SK-N-SH (cell line): Measurements from ENCODE around the gene ATG2B.

Experiments
- CTCF ChIP-seq: fragments of 200-600 bp; sonication (generic); IDR thresholded peaks from 2 replicates; pipeline ENCODE4 v1.6.1; 2017; ENCODE audit warnings: antibody characterized with exemption, mild to moderate bottlenecking, moderate library complexity
- ELF1 ChIP-seq: IDR thresholded peaks from 2 replicates; pipeline ENCODE4 v1.4.0; 2012
- EZH2phosphoT487 ChIP-seq: fragments of 200-600 bp; sonication (generic); IDR thresholded peaks from 2 replicates; pipeline ENCODE4 v1.6.1; 2017; ENCODE audit warnings: low read depth, mixed run types, mild to moderate bottlenecking, antibody characterized with exemption, moderate library complexity, borderline replicate concordance
- NRF1 ChIP-seq: IDR thresholded peaks from 2 replicates; pipeline ENCODE4 v1.6.1; 2012; ENCODE audit warnings: low read depth, mild to moderate bottlenecking, low read length
- PBX3 ChIP-seq: IDR thresholded peaks from 2 replicates; pipeline ENCODE4; 2012
- RXRA ChIP-seq: IDR thresholded peaks from 2 replicates; pipeline ENCODE4 v1.4.0; 2012; ENCODE audit warnings: low read depth, mild to moderate bottlenecking, borderline replicate concordance
- TEAD4 ChIP-seq: IDR thresholded peaks from 2 replicates; pipeline ENCODE4 v1.4.0; 2012; ENCODE audit warnings: mild to moderate bottlenecking, borderline replicate concordance; ENCODE audit not compliant: insufficient read depth

- TF ChIP-seq EZH2phosphoT487 (no peak), TEAD4 (no peak), ELF1 (no peak), PBX3 (no peak), CTCF (no peak), NRF1 (no peak), RXRA (no peak)
These were observed 116.1 kb downstream of the ATG2B start for GRCh38 chr14:96247031-96247430.
